ENCODE data around the gene GLRX2. TPM values are rescaled to one million over a fixed set of nuclear protein-coding genes. Genes with fewer than 3 reads are reported as not detected.

The GLRX2 gene
- total RNA-seq, 2 donors from 2014 or later = 6.5 to 13.6 TPM

- peak; percentile 46 for DNase-seq (ENCODE audit: low spot score)
- H3K4me3 ChIP-seq = no peak overlapping the region
- intact Hi-C loops (cut with DNase I) = loop anchor here (10.0 kb wide), 1 partner anchor 634 kb away; no protein-coding TSS in a partner anchor
- no peaks in the 10 kb centered on the region for H3K27me3 ChIP-seq (replicated peaks; ENCODE audit: insufficient read depth)
- H3K36me3 ChIP-seq = no peaks in the 10 kb centered on the region
- no peaks in the 10 kb centered on the region for H3K9me3 ChIP-seq
- WGBS = 33% methylated on average over 3 of the region's 3 CpGs
- peaks cover 7% of the 10 kb centered on the region for H3K4me1 ChIP-seq (replicated peaks)
- no peak for TF ChIP-seq POLR2A (IDR thresholded peaks at IDR 0.05)
- peak; percentile 47 for TF ChIP-seq POLR2AphosphoS5 (IDR thresholded peaks at IDR 0.05)
- no peak for TF ChIP-seq CTCF (IDR thresholded peaks at IDR 0.05)
- peak overlapping the region in 1 of 2 donors; percentile 89 for H3K27ac ChIP-seq
Measured at GRCh38 chr1:193108471-193108870, 3.3 kb upstream of the GLRX2 start.

GRCh38 chr1:193105821-193106177 is 585 bp upstream of the GLRX2 start:
- DNase-seq (ENCODE audit: low spot score) = no peak
- no peaks in the 10 kb centered on the region for H3K4me1 ChIP-seq (replicated peaks)
- TF ChIP-seq POLR2A (IDR thresholded peaks at IDR 0.05) (no peak), POLR2AphosphoS5 (IDR thresholded peaks at IDR 0.05) (no peak), CTCF (IDR thresholded peaks at IDR 0.05) (no peak)
- H3K9me3 ChIP-seq = no peaks in the 10 kb centered on the region
- H3K27ac ChIP-seq = peak overlapping the region; percentile 89 to 92
- H3K4me3 ChIP-seq = peak overlapping the region; percentile 90 to 94
- no peaks in the 10 kb centered on the region for H3K27me3 ChIP-seq (replicated peaks; ENCODE audit: insufficient read depth)
- H3K36me3 ChIP-seq = no peaks in the 10 kb centered on the region
- intact Hi-C loops (cut with DNase I) = loop anchor here (1.0 to 10.0 kb wide), 2 partner anchors 16 to 631 kb away; no protein-coding TSS in a partner anchor
- WGBS = 27% methylated on average over 4 of the region's 4 CpGs

GRCh38 chr1:193104502-193104906 is 710 bp downstream of the GLRX2 start:
- H3K4me3 ChIP-seq = peak overlapping the region; percentile 90 to 94
- intact Hi-C loops (cut with DNase I) = loop anchor here (5.0 to 10.0 kb wide), 2 partner anchors 42 to 630 kb away; no protein-coding TSS in a partner anchor
- H3K9me3 ChIP-seq = no peaks in the 10 kb centered on the region
- TF ChIP-seq CTCF (IDR thresholded peaks at IDR 0.05) (peak in 1 of 4 experiments; percentile 8), POLR2A (IDR thresholded peaks at IDR 0.05) (no peak), POLR2AphosphoS5 (IDR thresholded peaks at IDR 0.05) (no peak)
- no peaks in the 10 kb centered on the region for H3K27me3 ChIP-seq (replicated peaks; ENCODE audit: insufficient read depth)
- under 1% methylated on average over 24 of the region's 24 CpGs for WGBS
- H3K4me1 ChIP-seq (replicated peaks) = no peaks in the 10 kb centered on the region
- peak overlapping the region; percentile 89 to 92 for H3K27ac ChIP-seq
- DNase-seq (ENCODE audit: low spot score) = peak; percentile 19
- no peaks in the 10 kb centered on the region for H3K36me3 ChIP-seq

- Histone ChIP-seq H3K27ac (peak overlapping the region; percentile 89 to 92), H3K9me3 (no peaks in the 10 kb centered on the region), H3K36me3 (no peaks in the 10 kb centered on the region), H3K4me3 (peak overlapping the region; percentile 90 to 94), H3K4me1 (replicated peaks) (no peaks in the 10 kb centered on the region), H3K27me3 (replicated peaks; ENCODE audit: insufficient read depth) (no peaks in the 10 kb centered on the region)
- WGBS = 31% methylated on average over 9 of the region's 9 CpGs
- TF ChIP-seq CTCF (IDR thresholded peaks at IDR 0.05) (no peak), POLR2AphosphoS5 (IDR thresholded peaks at IDR 0.05) (no peak), POLR2A (IDR thresholded peaks at IDR 0.05) (no peak)
- DNase-seq (ENCODE audit: low spot score) = no peak
- intact Hi-C loops (cut with DNase I) = loop anchor here (5.0 to 10.0 kb wide), 2 partner anchors 42 to 629 kb away; no protein-coding TSS in a partner anchor
Measured at GRCh38 chr1:193103759-193104501, 1.3 kb downstream of the GLRX2 start.

All from prostate gland (tissue), 2 donors.